GM12878 (cell line): ENCODE data around the gene SELENBP1. TPM values are rescaled to one million over a fixed set of nuclear protein-coding genes. Genes with fewer than 3 reads are reported as not detected.

Source experiments
- ATAC-seq: fragments of 200-7000 bp; cut with Tn5 transposase; 3 replicates; pipeline ENCODE4 v1.9.1; 2020; ENCODE audit warnings: mild to moderate bottlenecking, moderate library complexity
- BruUV-seq: library from RNA; stranded (reverse); fragments of 400-500 nt; replicated peaks from 2 replicates; lab custom pipeline; 2021; lab: Mats Ljungman, UMichigan
- CTCF ChIA-PET: fragments of 300-600 bp; sonication (Branson Sonifier 250); formaldehyde crosslinking; extraction: SDS; loops from one replicate; lab custom pipeline; 2021; ENCODE audit warnings: inconsistent platforms; lab: Yijun Ruan, JAX
- POLR2A ChIA-PET: fragments of 350-600 bp; formaldehyde crosslinking; extraction: SDS; loops from one replicate; lab custom pipeline; 2021; ENCODE audit warnings: inconsistent platforms; lab: Charles Lee
- RAD21 ChIA-PET: fragments of 300-600 bp; sonication (Branson Sonifier 250); formaldehyde crosslinking; loops from one replicate; lab custom pipeline; 2023; ENCODE audit warnings: antibody characterized with exemption; ENCODE audit not compliant: unreplicated experiment; lab: Charles Lee
- SMC1A ChIA-PET: fragments of 300-600 bp; sonication (Branson Sonifier 250); formaldehyde crosslinking; loops from one replicate; lab custom pipeline; 2023; ENCODE audit not compliant: unreplicated experiment, uncharacterized antibody; lab: Charles Lee
- DNase-seq: peaks from one replicate; pipeline ENCODE4 v3.0.0-alpha.2; 2011; ENCODE audit warnings: low read depth, low spot score
- FAIRE-seq: peaks from 3 replicates; lab custom pipeline; 2011; peaks lifted over from hg19 to GRCh38; lab: Jason Lieb, UNC
- H2AFZ ChIP-seq: 2 replicates; pipeline ENCODE4 v1.6.0; 2011; ENCODE audit warnings: low read depth, low read length, control low read depth; ENCODE audit not compliant: control insufficient read depth
- H3K27ac ChIP-seq: 2 replicates; pipeline ENCODE4 v1.5.1; 2011; ENCODE audit warnings: control low read depth; ENCODE audit not compliant: control insufficient read depth, insufficient read depth
- H3K27me3 ChIP-seq, 2 experiments: replicated peaks in 1 of 2; 2 replicates each; pipeline versions ENCODE4 v1.6.0 to v1.6.1; 2011; ENCODE audit warnings: low read length in 1 of 2; ENCODE audit not compliant: control insufficient read depth in 2 of 2, insufficient read depth in 2 of 2
- H3K36me3 ChIP-seq, 2 experiments: 2 replicates each; pipeline ENCODE4 v1.5.1; 2011; ENCODE audit warnings: low read length in 1 of 2; ENCODE audit not compliant: control insufficient read depth in 2 of 2, insufficient read depth in 2 of 2
- H3K4me1 ChIP-seq: 2 replicates; pipeline ENCODE4 v1.6.1; 2011; ENCODE audit warnings: mild to moderate bottlenecking, low read length, moderate library complexity, mixed read lengths; ENCODE audit not compliant: control insufficient read depth, insufficient read depth
- H3K4me2 ChIP-seq: 2 replicates; pipeline ENCODE4 v1.6.0; 2011; ENCODE audit warnings: control low read depth; ENCODE audit not compliant: control insufficient read depth, insufficient read depth
- H3K4me3 ChIP-seq: fragments of 200-600 bp; sonication (generic); 2 replicates; pipeline ENCODE4 v1.5.1; 2016
- H3K79me2 ChIP-seq: 2 replicates; pipeline ENCODE4 v1.6.0; 2011; ENCODE audit warnings: low read length; ENCODE audit not compliant: control insufficient read depth, insufficient read depth
- H3K9ac ChIP-seq: 2 replicates; pipeline ENCODE4 v1.8.0; 2011; ENCODE audit warnings: low read length, control low read depth, mixed read lengths; ENCODE audit not compliant: control insufficient read depth, insufficient read depth
- H3K9me3 ChIP-seq: replicated peaks from 3 replicates; pipeline ENCODE4 v1.5.1; 2011; ENCODE audit warnings: mild to moderate bottlenecking, low read length; ENCODE audit not compliant: control insufficient read depth, insufficient read depth
- H4K20me1 ChIP-seq: 2 replicates; pipeline ENCODE4 v1.6.0; 2011; ENCODE audit not compliant: control insufficient read depth, insufficient read depth
- CBFB ChIP-seq: IDR thresholded peaks from 2 replicates; pipeline ENCODE4 v1.6.1; 2016; ENCODE audit warnings: antibody characterized with exemption, low read depth
- CHD1 ChIP-seq: IDR thresholded peaks from 2 replicates; pipeline ENCODE4 v1.6.1; 2012; ENCODE audit warnings: low read depth, low read length, improper control_type of control experiment
- MEF2A ChIP-seq: IDR thresholded peaks from 2 replicates; pipeline ENCODE4 v1.6.1; 2011; ENCODE audit warnings: low read depth, mild to moderate bottlenecking, low read length, moderate library complexity; ENCODE audit not compliant: insufficient read depth
- SREBF1 ChIP-seq: IDR thresholded peaks from 2 replicates; pipeline ENCODE4 v1.6.1; 2012; ENCODE audit warnings: mild to moderate bottlenecking, low read length
- TCF12 ChIP-seq: IDR thresholded peaks from 2 replicates; pipeline ENCODE4 v1.6.1; 2011; ENCODE audit warnings: low read depth, mild to moderate bottlenecking, low read length
- TCF3 ChIP-seq: IDR thresholded peaks from 2 replicates; pipeline ENCODE4 v1.6.1; 2012; ENCODE audit warnings: low read depth, mild to moderate bottlenecking, low read length, borderline replicate concordance; ENCODE audit not compliant: insufficient read depth
- TCF7 ChIP-seq: IDR thresholded peaks from 2 replicates; pipeline ENCODE4 v1.6.1; 2014; ENCODE audit warnings: antibody characterized with exemption, borderline replicate concordance
- WGBS: methylation state at CpG from one replicate; pipeline ENCODE4 v1.1.6; 2016; ENCODE audit warnings: low lambda C conversion rate; ENCODE audit not compliant: insufficient replicate concordance, insufficient coverage; ENCODE audit errors: missing lambda C conversion rate; 5-methylcytosine and 5-hydroxymethylcytosine counted together
- in situ Hi-C: fragments of 300-500 bp; cut with MboI; formaldehyde crosslinking; loops from 9 replicates; pipeline ENCODE4 v1.14.3; 2018; ENCODE audit warnings: mixed read lengths
- intact Hi-C: fragments of 100-400 bp; cut with micrococcal nuclease; formaldehyde crosslinking; loops from one replicate; pipeline ENCODE4 v1.14.2; 2022; ENCODE audit not compliant: unreplicated experiment
- polyA plus RNA-seq, 11 experiments: library from polyadenylated mRNA; depleted of rRNA in 4 of 11; unstranded in 6 of 11; stranded (reverse) in 5 of 11; fragments of >200 nt; fragmentation: Nextera tagmentation in 4 of 11; fragmentation: Illumina TruSeq in 1 of 11; extraction: Ambion mirVana in 4 of 11; extraction: Trizol in 1 of 11; gene quantifications; 1 replicate in 1 of 11; 2 replicates in 10 of 11; pipeline versions ENCODE4 v1.2.1 to v1.2.3, GENCODE V29; 2011 to 2016; ENCODE audit warnings: inconsistent platforms in 2 of 11, missing spikeins in 2 of 11, low read depth in 1 of 11
- total RNA-seq, 4 experiments: library from RNA; depleted of rRNA in 3 of 4; stranded (reverse); fragments of >200 nt in 3 of 4; fragmentation: Illumina TruSeq in 1 of 4; extraction: Trizol in 1 of 4; gene quantifications; 2 replicates each; pipeline versions ENCODE4 v1.2.1 to v1.2.3, GENCODE V29; 2013 to 2021
- TF ChIP-seq, protein P1 (sequence below): IDR thresholded peaks from 2 replicates; pipeline ENCODE4 v1.6.1; 2011; ENCODE audit warnings: low read depth, mild to moderate bottlenecking, low read length, moderate library complexity, borderline replicate concordance; ENCODE audit errors: extremely low read depth
- TF ChIP-seq, protein P2 (sequence below): IDR thresholded peaks from 2 replicates; pipeline ENCODE4 v1.6.1; 2011; ENCODE audit warnings: borderline replicate concordance, low read depth, mild to moderate bottlenecking, moderate library complexity, low read length; ENCODE audit not compliant: insufficient read depth, poor library complexity, severe bottlenecking

Gene SELENBP1
- total and polyA plus RNA-seq, 10 of the 15 experiments (the other 5 are each of a cell fraction or from before 2014, with no cell fraction given), result 0.41 TPM; not detected in 9

DNA sequence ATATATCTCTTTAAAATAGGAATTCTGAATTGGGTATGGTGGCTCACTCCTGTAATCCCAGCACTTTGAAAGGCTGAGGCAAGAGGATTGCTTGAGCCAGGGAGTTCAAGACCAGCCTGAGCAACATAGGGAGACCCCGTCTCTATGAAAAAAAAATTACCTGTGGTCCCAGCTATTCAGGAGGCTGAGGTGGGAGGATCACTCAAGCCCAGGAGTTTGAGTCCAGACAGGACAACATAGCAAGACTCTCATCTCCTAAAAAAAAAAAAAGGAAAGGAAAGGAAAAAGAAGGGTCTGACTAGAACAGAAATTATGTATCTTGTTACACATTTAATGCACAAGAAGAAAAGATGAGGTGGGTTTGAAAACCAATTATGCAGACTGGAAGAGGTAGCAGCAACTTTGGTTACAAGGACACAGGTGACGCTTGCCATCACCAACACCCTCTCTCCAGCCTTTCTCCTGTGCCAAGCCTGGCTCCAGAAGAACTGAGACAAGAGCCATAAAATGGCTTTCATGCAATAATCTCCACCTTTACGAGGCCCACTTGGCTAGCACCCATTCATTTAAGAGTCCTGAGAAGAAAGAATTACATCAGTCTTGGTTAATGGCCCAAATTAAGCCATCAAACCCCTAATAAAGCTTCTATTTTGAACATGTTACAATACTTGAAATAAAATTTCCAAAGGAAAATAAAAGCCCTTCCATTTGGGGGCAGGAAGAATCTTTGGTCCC is 4.8 kb upstream of the SELENBP1 start:
- TF ChIP-seq SREBF1 (no peak), CHD1 (no peak), TCF3 (no peak), MEF2A (no peak), TCF12 (no peak), CBFB (no peak)
- TF ChIP-seq, protein P1, sequence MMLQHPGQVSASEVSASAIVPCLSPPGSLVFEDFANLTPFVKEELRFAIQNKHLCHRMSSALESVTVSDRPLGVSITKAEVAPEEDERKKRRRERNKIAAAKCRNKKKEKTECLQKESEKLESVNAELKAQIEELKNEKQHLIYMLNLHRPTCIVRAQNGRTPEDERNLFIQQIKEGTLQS, result no peak
- no peaks in the 10 kb centered on the region for H3K27me3 ChIP-seq
- FAIRE-seq, result no peak
- no TSS peak for BruUV-seq
- WGBS, result 21% methylated on average over 3 of the region's 3 CpGs
- no peak overlapping the region for H3K9ac ChIP-seq
- H4K20me1 ChIP-seq, result no peaks in the 10 kb centered on the region
- no peak overlapping the region for H3K27ac ChIP-seq
- H3K4me2 ChIP-seq, result no peak overlapping the region
- no peak for DNase-seq
- no peaks in the 10 kb centered on the region for H3K4me1 ChIP-seq
- ChIA-PET SMC1A (no interaction called here), POLR2A (no interaction called here), CTCF (interaction anchor here (0.6 kb wide), 1 partner anchor 221 kb away, joined by 4 read pairs; the partner anchor contains the start of gene TNFAIP8L2), RAD21 (no interaction called here)
- H3K4me3 ChIP-seq, result no peak overlapping the region
- no peaks in the 10 kb centered on the region for H3K79me2 ChIP-seq
- H3K36me3 ChIP-seq, result no peaks in the 10 kb centered on the region
- ATAC-seq, result no peak
- no peak overlapping the region for H2AFZ ChIP-seq
- in situ Hi-C loops (no loop called here), intact Hi-C loops (no loop called here)
- no peaks in the 10 kb centered on the region for H3K9me3 ChIP-seq

DNA sequence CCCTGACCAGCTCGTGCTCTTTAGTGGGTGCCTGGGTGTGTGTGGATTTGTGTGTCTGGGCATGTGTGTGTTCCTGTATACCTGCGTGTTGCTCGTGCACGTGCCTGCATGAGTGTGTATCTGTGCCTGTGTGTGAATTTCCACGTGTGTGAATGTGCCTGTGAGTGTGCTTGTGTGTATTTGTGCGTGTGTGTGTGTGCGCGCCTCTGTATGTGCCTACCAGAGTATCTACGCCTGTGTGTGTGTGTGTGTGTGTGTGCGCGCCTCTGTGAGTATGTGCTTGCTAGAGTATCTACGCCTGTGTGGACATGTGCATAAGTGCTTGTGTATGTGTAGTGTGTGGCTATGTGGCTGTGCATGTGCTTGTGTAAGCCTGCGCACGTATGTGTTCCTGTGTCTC is 691 bp upstream of the SELENBP1 start:
- H2AFZ ChIP-seq, result no peak overlapping the region
- no peak overlapping the region for H3K4me2 ChIP-seq
- H4K20me1 ChIP-seq, result no peaks in the 10 kb centered on the region
- ChIA-PET POLR2A (no interaction called here), RAD21 (no interaction called here), SMC1A (interaction anchor here (1.1 kb wide), 1 partner anchor 10 kb away, joined by 3 read pairs; no protein-coding TSS in a partner anchor), CTCF (interaction anchor here (1.1 to 1.4 kb wide), 2 partner anchors 32 to 121 kb away, joined by 4 read pairs; no protein-coding TSS in a partner anchor)
- FAIRE-seq (no peak), ATAC-seq (no peak), DNase-seq (no peak)
- H3K9me3 ChIP-seq, result no peaks in the 10 kb centered on the region
- no peaks in the 10 kb centered on the region for H3K27me3 ChIP-seq
- H3K27ac ChIP-seq, result no peak overlapping the region
- 57% methylated on average over 14 of the region's 14 CpGs for WGBS
- TF ChIP-seq, protein P2, sequence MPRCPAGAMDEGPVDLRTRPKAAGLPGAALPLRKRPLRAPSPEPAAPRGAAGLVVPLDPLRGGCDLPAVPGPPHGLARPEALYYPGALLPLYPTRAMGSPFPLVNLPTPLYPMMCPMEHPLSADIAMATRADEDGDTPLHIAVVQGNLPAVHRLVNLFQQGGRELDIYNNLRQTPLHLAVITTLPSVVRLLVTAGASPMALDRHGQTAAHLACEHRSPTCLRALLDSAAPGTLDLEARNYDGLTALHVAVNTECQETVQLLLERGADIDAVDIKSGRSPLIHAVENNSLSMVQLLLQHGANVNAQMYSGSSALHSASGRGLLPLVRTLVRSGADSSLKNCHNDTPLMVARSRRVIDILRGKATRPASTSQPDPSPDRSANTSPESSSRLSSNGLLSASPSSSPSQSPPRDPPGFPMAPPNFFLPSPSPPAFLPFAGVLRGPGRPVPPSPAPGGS, result peak; percentile 34
- TF ChIP-seq TCF7, result no peak
- no peaks in the 10 kb centered on the region for H3K4me1 ChIP-seq
- in situ Hi-C loops, result no loop called here
- H3K4me3 ChIP-seq, result no peak overlapping the region
- no peak overlapping the region for H3K9ac ChIP-seq
- H3K79me2 ChIP-seq, result no peaks in the 10 kb centered on the region
- intact Hi-C loops, result no loop called here
- no TSS peak for BruUV-seq
- H3K36me3 ChIP-seq, result no peaks in the 10 kb centered on the region
